ENCODE measurements around the gene REX1BD. TPM values are rescaled to one million over a fixed set of nuclear protein-coding genes. Genes with fewer than 3 reads are reported as not detected.

The REX1BD gene
- total and polyA plus RNA-seq, 10 of the 15 experiments (the other 5 are each of a cell fraction or from before 2014, with no cell fraction given): 1.1 to 101 (median 35.0) TPM

DNA sequence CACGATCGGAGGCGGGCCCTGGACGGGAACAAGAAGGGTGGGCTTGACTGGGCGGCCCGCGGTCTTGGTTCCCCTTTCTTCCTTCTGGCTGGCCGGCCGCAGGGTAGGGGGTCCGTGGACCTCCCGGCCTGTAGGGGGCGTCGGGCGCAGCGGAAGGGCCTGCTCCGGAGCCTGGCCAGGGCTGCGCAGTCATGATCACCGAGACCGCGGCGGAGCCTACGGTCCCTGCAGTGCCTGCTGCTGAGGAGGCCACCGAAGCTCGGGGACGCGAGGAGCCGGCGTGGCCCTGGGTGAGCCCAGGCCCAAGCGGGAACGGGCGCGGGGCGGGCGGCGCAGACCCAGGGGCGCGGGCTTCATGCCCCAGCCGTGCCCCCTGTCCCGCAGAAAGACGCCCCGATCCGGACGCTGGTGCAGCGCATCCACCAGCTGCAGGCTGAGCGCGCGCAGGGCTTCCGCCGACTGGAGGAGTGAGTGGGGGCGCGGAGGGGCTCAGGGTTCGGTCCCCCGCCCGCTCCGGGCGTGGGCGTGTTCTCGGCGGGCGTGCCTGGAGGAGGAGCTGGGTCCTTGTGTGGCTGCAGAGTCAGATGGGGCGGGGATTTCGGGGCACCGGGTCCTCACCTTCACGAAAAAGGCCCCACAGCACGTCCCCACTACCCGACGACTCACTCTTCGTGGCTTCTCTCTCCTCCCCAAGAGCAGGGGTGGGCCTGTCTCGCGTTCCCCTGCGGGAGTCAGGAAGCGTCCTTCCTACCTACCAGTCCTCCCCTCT is at the start of gene REX1BD (continued):
- TF ChIP-seq, protein P1, sequence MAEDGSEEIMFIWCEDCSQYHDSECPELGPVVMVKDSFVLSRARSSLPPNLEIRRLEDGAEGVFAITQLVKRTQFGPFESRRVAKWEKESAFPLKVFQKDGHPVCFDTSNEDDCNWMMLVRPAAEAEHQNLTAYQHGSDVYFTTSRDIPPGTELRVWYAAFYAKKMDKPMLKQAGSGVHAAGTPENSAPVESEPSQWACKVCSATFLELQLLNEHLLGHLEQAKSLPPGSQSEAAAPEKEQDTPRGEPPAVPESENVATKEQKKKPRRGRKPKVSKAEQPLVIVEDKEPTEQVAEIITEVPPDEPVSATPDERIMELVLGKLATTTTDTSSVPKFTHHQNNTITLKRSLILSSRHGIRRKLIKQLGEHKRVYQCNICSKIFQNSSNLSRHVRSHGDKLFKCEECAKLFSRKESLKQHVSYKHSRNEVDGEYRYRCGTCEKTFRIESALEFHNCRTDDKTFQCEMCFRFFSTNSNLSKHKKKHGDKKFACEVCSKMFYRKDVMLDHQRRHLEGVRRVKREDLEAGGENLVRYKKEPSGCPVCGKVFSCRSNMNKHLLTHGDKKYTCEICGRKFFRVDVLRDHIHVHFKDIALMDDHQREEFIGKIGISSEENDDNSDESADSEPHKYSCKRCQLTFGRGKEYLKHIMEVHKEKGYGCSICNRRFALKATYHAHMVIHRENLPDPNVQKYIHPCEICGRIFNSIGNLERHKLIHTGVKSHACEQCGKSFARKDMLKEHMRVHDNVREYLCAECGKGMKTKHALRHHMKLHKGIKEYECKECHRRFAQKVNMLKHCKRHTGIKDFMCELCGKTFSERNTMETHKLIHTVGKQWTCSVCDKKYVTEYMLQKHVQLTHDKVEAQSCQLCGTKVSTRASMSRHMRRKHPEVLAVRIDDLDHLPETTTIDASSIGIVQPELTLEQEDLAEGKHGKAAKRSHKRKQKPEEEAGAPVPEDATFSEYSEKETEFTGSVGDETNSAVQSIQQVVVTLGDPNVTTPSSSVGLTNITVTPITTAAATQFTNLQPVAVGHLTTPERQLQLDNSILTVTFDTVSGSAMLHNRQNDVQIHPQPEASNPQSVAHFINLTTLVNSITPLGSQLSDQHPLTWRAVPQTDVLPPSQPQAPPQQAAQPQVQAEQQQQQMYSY (CRISPR knock-in tag; IDR thresholded peaks at IDR 0.05): no peak
- TF ChIP-seq SREBF2 (IDR thresholded peaks at IDR 0.05; ENCODE audit: low read length): no peak
- no peak for TF ChIP-seq ZZZ3 (IDR thresholded peaks at IDR 0.05; ENCODE audit: control insufficient read depth, insufficient read length, low read depth)
- peak; percentile 15 for TF ChIP-seq SIX5 (IDR thresholded peaks at IDR 0.05; ENCODE audit: low read depth, low read length, severe bottlenecking)
- no peak for TF ChIP-seq WRNIP1 (IDR thresholded peaks at IDR 0.05; ENCODE audit: borderline replicate concordance, low read depth, low read length)
- no peak; the same call in 1 of the 2 replicates for TF ChIP-seq RFX5 (IDR thresholded peaks at IDR 0.05; ENCODE audit: low read depth, low read length)
- no peak for TF ChIP-seq IRF4 (IDR thresholded peaks at IDR 0.05; ENCODE audit: low read depth, low read length)
- peak; percentile 59; the same call in 2 of the 3 replicates for TF ChIP-seq POU2F2 (IDR thresholded peaks at IDR 0.05; ENCODE audit: borderline replicate concordance, low read depth, low read length)
- TF ChIP-seq YY1 (IDR thresholded peaks at IDR 0.05; ENCODE audit: low read depth, low read length): peak; percentile 59; the same call in 1 of the 2 replicates
- peak; percentile 43 for TF ChIP-seq MEF2B (IDR thresholded peaks at IDR 0.05; ENCODE audit: partially characterized antibody, poor library complexity, severe bottlenecking)
- no peak for TF ChIP-seq STAT3 (IDR thresholded peaks at IDR 0.05; ENCODE audit: low read depth, low read length)
- TF ChIP-seq ESRRA (IDR thresholded peaks at IDR 0.05; ENCODE audit: low read length): no peak
- TF ChIP-seq BRCA1 (IDR thresholded peaks at IDR 0.05; ENCODE audit: low read depth, low read length): no peak
- TF ChIP-seq BMI1 (IDR thresholded peaks at IDR 0.05; ENCODE audit: borderline replicate concordance): no peak
- TF ChIP-seq, protein P2, sequence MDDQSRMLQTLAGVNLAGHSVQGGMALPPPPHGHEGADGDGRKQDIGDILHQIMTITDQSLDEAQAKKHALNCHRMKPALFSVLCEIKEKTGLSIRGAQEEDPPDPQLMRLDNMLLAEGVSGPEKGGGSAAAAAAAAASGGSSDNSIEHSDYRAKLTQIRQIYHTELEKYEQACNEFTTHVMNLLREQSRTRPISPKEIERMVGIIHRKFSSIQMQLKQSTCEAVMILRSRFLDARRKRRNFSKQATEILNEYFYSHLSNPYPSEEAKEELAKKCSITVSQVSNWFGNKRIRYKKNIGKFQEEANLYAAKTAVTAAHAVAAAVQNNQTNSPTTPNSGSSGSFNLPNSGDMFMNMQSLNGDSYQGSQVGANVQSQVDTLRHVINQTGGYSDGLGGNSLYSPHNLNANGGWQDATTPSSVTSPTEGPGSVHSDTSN (IDR thresholded peaks at IDR 0.05; ENCODE audit: insufficient replicate concordance, low read depth, low read length): no peak
- TF ChIP-seq, protein P3, sequence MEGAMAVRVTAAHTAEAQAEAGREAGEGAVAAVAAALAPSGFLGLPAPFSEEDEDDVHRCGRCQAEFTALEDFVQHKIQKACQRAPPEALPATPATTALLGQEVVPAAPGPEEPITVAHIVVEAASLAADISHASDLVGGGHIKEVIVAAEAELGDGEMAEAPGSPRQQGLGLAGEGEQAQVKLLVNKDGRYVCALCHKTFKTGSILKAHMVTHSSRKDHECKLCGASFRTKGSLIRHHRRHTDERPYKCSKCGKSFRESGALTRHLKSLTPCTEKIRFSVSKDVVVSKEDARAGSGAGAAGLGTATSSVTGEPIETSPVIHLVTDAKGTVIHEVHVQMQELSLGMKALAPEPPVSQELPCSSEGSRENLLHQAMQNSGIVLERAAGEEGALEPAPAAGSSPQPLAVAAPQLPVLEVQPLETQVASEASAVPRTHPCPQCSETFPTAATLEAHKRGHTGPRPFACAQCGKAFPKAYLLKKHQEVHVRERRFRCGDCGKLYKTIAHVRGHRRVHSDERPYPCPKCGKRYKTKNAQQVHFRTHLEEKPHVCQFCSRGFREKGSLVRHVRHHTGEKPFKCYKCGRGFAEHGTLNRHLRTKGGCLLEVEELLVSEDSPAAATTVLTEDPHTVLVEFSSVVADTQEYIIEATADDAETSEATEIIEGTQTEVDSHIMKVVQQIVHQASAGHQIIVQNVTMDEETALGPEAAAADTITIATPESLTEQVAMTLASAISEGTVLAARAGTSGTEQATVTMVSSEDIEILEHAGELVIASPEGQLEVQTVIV (IDR thresholded peaks at IDR 0.05; ENCODE audit: borderline replicate concordance, partially characterized antibody): no peak
- TF ChIP-seq SREBF1 (IDR thresholded peaks at IDR 0.05; ENCODE audit: low read length): no peak

Measured in GM12878 (cell line).